ENCODE measurements around the gene RXRA.

Gene RXRA

GRCh38 chr9:134413890-134414623, 87.8 kb downstream of the RXRA start:
- TF ChIP-seq EZH2phosphoT487 (conservative IDR thresholded peaks at IDR 0.05; ENCODE audit: low read length): no peak
- TF ChIP-seq, protein P1, sequence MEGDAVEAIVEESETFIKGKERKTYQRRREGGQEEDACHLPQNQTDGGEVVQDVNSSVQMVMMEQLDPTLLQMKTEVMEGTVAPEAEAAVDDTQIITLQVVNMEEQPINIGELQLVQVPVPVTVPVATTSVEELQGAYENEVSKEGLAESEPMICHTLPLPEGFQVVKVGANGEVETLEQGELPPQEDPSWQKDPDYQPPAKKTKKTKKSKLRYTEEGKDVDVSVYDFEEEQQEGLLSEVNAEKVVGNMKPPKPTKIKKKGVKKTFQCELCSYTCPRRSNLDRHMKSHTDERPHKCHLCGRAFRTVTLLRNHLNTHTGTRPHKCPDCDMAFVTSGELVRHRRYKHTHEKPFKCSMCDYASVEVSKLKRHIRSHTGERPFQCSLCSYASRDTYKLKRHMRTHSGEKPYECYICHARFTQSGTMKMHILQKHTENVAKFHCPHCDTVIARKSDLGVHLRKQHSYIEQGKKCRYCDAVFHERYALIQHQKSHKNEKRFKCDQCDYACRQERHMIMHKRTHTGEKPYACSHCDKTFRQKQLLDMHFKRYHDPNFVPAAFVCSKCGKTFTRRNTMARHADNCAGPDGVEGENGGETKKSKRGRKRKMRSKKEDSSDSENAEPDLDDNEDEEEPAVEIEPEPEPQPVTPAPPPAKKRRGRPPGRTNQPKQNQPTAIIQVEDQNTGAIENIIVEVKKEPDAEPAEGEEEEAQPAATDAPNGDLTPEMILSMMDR (IDR thresholded peaks at IDR 0.05; ENCODE audit: insufficient read depth, low read length, poor library complexity, severe bottlenecking): no peak
- Histone ChIP-seq H3K36me3 (ENCODE audit: low read length) (no peaks in the 10 kb centered on the region), H3K9me2 (replicated peaks; ENCODE audit: insufficient read depth, low read length) (no peaks in the 10 kb centered on the region), H4K20me1 (ENCODE audit: low read depth, low read length) (no peaks in the 10 kb centered on the region), H3K4me3 (ENCODE audit: insufficient read depth, low read length, poor library complexity, severe bottlenecking) (no peak overlapping the region), H3K27me3 (ENCODE audit: low read length) (no peaks in the 10 kb centered on the region), H2AFZ (ENCODE audit: low read depth, low read length, severe bottlenecking) (no peak overlapping the region), H3F3A (ENCODE audit: insufficient read depth) (no peaks in the 10 kb centered on the region), H3K9ac (ENCODE audit: low read length) (no peak overlapping the region), H3K9me3 (ENCODE audit: insufficient read depth, low read length) (no peaks in the 10 kb centered on the region), H3K79me2 (ENCODE audit: insufficient read depth, low read length) (no peaks in the 10 kb centered on the region), H3K27ac (ENCODE audit: low read depth, low read length) (no peak overlapping the region), H3K4me2 (ENCODE audit: low read depth, low read length, poor library complexity, severe bottlenecking) (no peak overlapping the region)

DNA sequence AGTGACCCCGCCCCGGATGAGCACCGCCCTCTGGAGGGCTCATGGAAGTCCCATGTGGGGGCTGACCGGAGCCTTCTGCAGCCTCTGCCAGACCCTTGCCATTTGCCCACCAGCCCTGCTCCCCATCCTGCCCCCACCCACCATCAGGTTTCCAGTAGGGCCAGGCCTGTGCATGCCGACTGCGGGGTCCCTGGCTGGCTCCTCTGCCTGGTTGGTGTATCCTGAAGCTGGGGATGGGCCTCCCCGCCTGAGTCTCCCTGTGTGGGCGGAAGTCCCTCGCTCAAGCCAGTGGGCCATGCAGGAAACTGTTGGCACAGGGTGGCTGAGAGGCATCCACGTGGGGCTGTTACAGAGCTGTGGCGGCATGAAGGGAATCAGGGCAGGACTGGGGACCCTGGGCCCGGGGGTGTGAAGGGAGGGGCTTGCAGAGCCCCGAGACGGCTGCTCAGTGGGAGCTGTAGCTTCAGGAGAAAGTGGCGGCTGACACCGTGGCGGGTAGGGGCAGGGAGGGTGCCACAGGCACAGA, 88.7 kb downstream of the RXRA start:
- no peak overlapping the region for H3K9ac ChIP-seq (ENCODE audit: low read length)
- no peak overlapping the region for H2AFZ ChIP-seq (ENCODE audit: low read depth, low read length, severe bottlenecking)
- no peak overlapping the region for H3K27ac ChIP-seq (ENCODE audit: low read depth, low read length)
- H3K9me2 ChIP-seq (replicated peaks; ENCODE audit: insufficient read depth, low read length): no peaks in the 10 kb centered on the region
- no peaks in the 10 kb centered on the region for H3F3A ChIP-seq (ENCODE audit: insufficient read depth)
- TF ChIP-seq EZH2phosphoT487 (conservative IDR thresholded peaks at IDR 0.05; ENCODE audit: low read length): no peak
- TF ChIP-seq, protein P1 (IDR thresholded peaks at IDR 0.05; ENCODE audit: insufficient read depth, low read length, poor library complexity, severe bottlenecking): no peak
- H3K36me3 ChIP-seq (ENCODE audit: low read length): no peaks in the 10 kb centered on the region
- H4K20me1 ChIP-seq (ENCODE audit: low read depth, low read length): no peaks in the 10 kb centered on the region
- H3K4me2 ChIP-seq (ENCODE audit: low read depth, low read length, poor library complexity, severe bottlenecking): no peak overlapping the region
- no peaks in the 10 kb centered on the region for H3K79me2 ChIP-seq (ENCODE audit: insufficient read depth, low read length)
- H3K9me3 ChIP-seq (ENCODE audit: insufficient read depth, low read length): no peaks in the 10 kb centered on the region
- no peaks in the 10 kb centered on the region for H3K27me3 ChIP-seq (ENCODE audit: low read length)
- H3K4me3 ChIP-seq (ENCODE audit: insufficient read depth, low read length, poor library complexity, severe bottlenecking): no peak overlapping the region

- no peaks in the 10 kb centered on the region for H3K9me2 ChIP-seq (replicated peaks; ENCODE audit: insufficient read depth, low read length)
These were observed 90.2 kb downstream of the RXRA start for GRCh38 chr9:134416385-134417015.

More at GRCh38 chr9:134416385-134417015, 90.2 kb downstream of the RXRA start:
- Histone ChIP-seq H3K9ac (ENCODE audit: low read length) (no peak overlapping the region), H3K9me3 (ENCODE audit: insufficient read depth, low read length) (no peaks in the 10 kb centered on the region), H3K79me2 (ENCODE audit: insufficient read depth, low read length) (no peaks in the 10 kb centered on the region), H3F3A (ENCODE audit: insufficient read depth) (no peaks in the 10 kb centered on the region), H2AFZ (ENCODE audit: low read depth, low read length, severe bottlenecking) (no peak overlapping the region), H4K20me1 (ENCODE audit: low read depth, low read length) (no peaks in the 10 kb centered on the region), H3K4me3 (ENCODE audit: insufficient read depth, low read length, poor library complexity, severe bottlenecking) (no peak overlapping the region), H3K36me3 (ENCODE audit: low read length) (no peaks in the 10 kb centered on the region), H3K4me2 (ENCODE audit: low read depth, low read length, poor library complexity, severe bottlenecking) (no peak overlapping the region), H3K27ac (ENCODE audit: low read depth, low read length) (no peak overlapping the region), H3K27me3 (ENCODE audit: low read length) (no peaks in the 10 kb centered on the region)
- no peak for TF ChIP-seq EZH2phosphoT487 (conservative IDR thresholded peaks at IDR 0.05; ENCODE audit: low read length)
- TF ChIP-seq, protein P1 (IDR thresholded peaks at IDR 0.05; ENCODE audit: insufficient read depth, low read length, poor library complexity, severe bottlenecking): no peak

Measured in SU-DHL-6 (cell line).